ENCODE measurements around the gene NFIB. TPM values are rescaled to one million over a fixed set of nuclear protein-coding genes. Genes with fewer than 3 reads are reported as not detected.

The NFIB gene
- total and polyA plus RNA-seq, 2 of the 4 experiments (the other 2 are of a cell fraction), result 1.4 to 2.0 TPM

- ChIA-PET POLR2A (ENCODE audit: unreplicated experiment) (no interaction called here), CTCF (no interaction called here)
- no peak overlapping the region for H2BK20ac ChIP-seq (ENCODE audit: low read depth, low read length)
- H3K4me1 ChIP-seq (ENCODE audit: control insufficient read depth, insufficient read depth, low read length), result peaks cover 4% of the 10 kb centered on the region
- no peak overlapping the region for H2AK9ac ChIP-seq (replicated peaks; ENCODE audit: low read depth, low read length, poor library complexity)
- no peak overlapping the region for H4K91ac ChIP-seq (ENCODE audit: insufficient read depth, low read depth, low read length)
- no peak overlapping the region for H4K8ac ChIP-seq (ENCODE audit: low read depth in 2 of 2, low read length in 2 of 2)
- intact Hi-C loops (cut with micrococcal nuclease), result loop anchor here (10.0 kb wide), 1 partner anchor 384 kb away; no protein-coding TSS in a partner anchor
- 0 out of 2 replicates have a peak, but pooled peaks cover 5% of the 10 kb centered on the region for H4K20me1 ChIP-seq (ENCODE audit: insufficient read depth, low read length)
- 80% methylated on average over 1 of the region's 4 CpGs; no CpG with 5 or more reads in 1 of the 2 experiments for WGBS, 2 experiments (ENCODE audit: extremely low coverage in 2 of 2, insufficient read length in 1 of 2)
- no peaks in the 10 kb centered on the region for H3K9me3 ChIP-seq (ENCODE audit: control insufficient read depth, insufficient read depth, low read length)
- no peak overlapping the region for H2AK5ac ChIP-seq (ENCODE audit: low read depth, low read length)
- H3K9me1 ChIP-seq (ENCODE audit: insufficient read depth, low read length), result no peaks in the 10 kb centered on the region
- DNase-seq (no peak), ATAC-seq (ENCODE audit: low read depth) (no peak)
- H3K4me3 ChIP-seq (ENCODE audit: insufficient read depth, low read depth, low read length), result no peak overlapping the region
- H2BK5ac ChIP-seq (ENCODE audit: low read depth, low read length, poor library complexity, severe bottlenecking), result no peak overlapping the region
- H3K56ac ChIP-seq (ENCODE audit: extremely low read depth, insufficient read depth, low read length), result no peak overlapping the region
- BruUV-seq (replicated peaks), result no TSS peak
- TF ChIP-seq RFX5 (IDR thresholded peaks at IDR 0.05; ENCODE audit: low read depth, low read length) (no peak), CEBPB (IDR thresholded peaks at IDR 0.05; ENCODE audit: low read depth, low read length) (no peak), RAD21 (IDR thresholded peaks at IDR 0.05; ENCODE audit: low read length) (no peak)
- in situ Hi-C loops (cut with MboI; ENCODE audit: low sequenced_read_pairs), result no loop called here
- no peak overlapping the region for H4K5ac ChIP-seq (ENCODE audit: low read depth, low read length)
- H3K23ac ChIP-seq (ENCODE audit: low read depth, low read length), result no peak overlapping the region
- H2BK15ac ChIP-seq (ENCODE audit: low read depth, low read length), result no peak overlapping the region
- no peak overlapping the region for H2BK120ac ChIP-seq (ENCODE audit: low read depth, low read length)
- dilution Hi-C loops (cut with HindIII; ENCODE audit: low sequenced_read_pairs, unreplicated experiment), result no loop called here
- no peak overlapping the region for H3K14ac ChIP-seq (replicated peaks; ENCODE audit: low read depth, low read length)
- no peak overlapping the region for H3K4ac ChIP-seq (ENCODE audit: low read depth, low read length)
- H3K9ac ChIP-seq (ENCODE audit: low read depth, low read length), result no peak overlapping the region
- H2AFZ ChIP-seq (replicated peaks; ENCODE audit: low read length, poor library complexity), result no peak overlapping the region
- no peaks in the 10 kb centered on the region for H3K79me1 ChIP-seq (ENCODE audit: low read depth in 1 of 2, low read length in 2 of 2)
- H3K27ac ChIP-seq (ENCODE audit: insufficient read depth, low read length), result no peak overlapping the region
- H3K36me3 ChIP-seq (ENCODE audit: control insufficient read depth, insufficient read depth, low read length), result no peaks in the 10 kb centered on the region
- H3K18ac ChIP-seq (ENCODE audit: low read depth, low read length), result no peak overlapping the region
- no peak overlapping the region for H3K4me2 ChIP-seq (ENCODE audit: low read depth, low read length)
- peaks cover 60% of the 10 kb centered on the region for H3K27me3 ChIP-seq (ENCODE audit: control insufficient read depth, insufficient read depth, low read length)
Observed at GRCh38 chr9:14318934-14319580, 5.1 kb upstream of the NFIB start.
